Measurements from ENCODE around the gene DCUN1D2. TPM values are rescaled to one million over a fixed set of nuclear protein-coding genes. Genes with fewer than 3 reads are reported as not detected.

The DCUN1D2 gene
- 10 to 100 TPM; 15.8 to 22.4 (median 16.4) TPM for total RNA-seq

GRCh38 chr13:113490496-113491417, at the start of gene DCUN1D2:
DCUN1D2 (minus strand) TSS chr13:113490711; CDS start chr13:113490669, 42 bp downstream.
- peaks cover 7 to 12% of the 10 kb centered on the region in 2 donors for H3K4me1 ChIP-seq
- H3K27me3 ChIP-seq: no peaks in the 10 kb centered on the region
- peak; percentile 47 for TF ChIP-seq POLR2A (IDR thresholded peaks at IDR 0.05)
- TF ChIP-seq POLR2AphosphoS5 (IDR thresholded peaks at IDR 0.05): peak in 2 of 3 donors; percentile 22 to 70
- no peak for TF ChIP-seq CTCF (IDR thresholded peaks at IDR 0.05)
- H3K4me3 ChIP-seq: peak within 1 kb of the TSS; percentile 74 to 93 (median 91)
- peak within 1 kb of the TSS; percentile 85 to 87 for H3K27ac ChIP-seq
- intact Hi-C loops (cut with DNase I; ENCODE audit: low total_unique reads): no loop called here
- no peaks in the 10 kb centered on the region for H3K9me3 ChIP-seq
- DNase-seq (ENCODE audit: low spot score in 2 of 2): peak; percentile 88 to 90
- H3K36me3 ChIP-seq: no peaks in the 10 kb centered on the region

- TF ChIP-seq CTCF (IDR thresholded peaks at IDR 0.05) (no peak), POLR2A (IDR thresholded peaks at IDR 0.05) (no peak), POLR2AphosphoS5 (IDR thresholded peaks at IDR 0.05) (no peak)
- H3K4me1 ChIP-seq: no peaks in the 10 kb centered on the region
- no peaks in the 10 kb centered on the region for H3K27me3 ChIP-seq
- no peaks in the 10 kb centered on the region for H3K9me3 ChIP-seq
- peak in 1 of 2 donors; percentile 22 for DNase-seq (ENCODE audit: low spot score in 2 of 2)
- no peaks in the 10 kb centered on the region for H3K36me3 ChIP-seq
- H3K27ac ChIP-seq: no peak overlapping the region
- intact Hi-C loops (cut with DNase I; ENCODE audit: low total_unique reads): no loop called here
- H3K4me3 ChIP-seq: no peak overlapping the region
These were observed 49.3 kb upstream of the DCUN1D2 start for GRCh38 chr13:113539822-113540221.

- no peaks in the 10 kb centered on the region for H3K27me3 ChIP-seq
- peak in 1 of 2 donors; percentile 15 for DNase-seq (ENCODE audit: low spot score in 2 of 2)
- intact Hi-C loops (cut with DNase I; ENCODE audit: low total_unique reads): no loop called here
- TF ChIP-seq POLR2A (IDR thresholded peaks at IDR 0.05) (no peak), CTCF (IDR thresholded peaks at IDR 0.05) (no peak), POLR2AphosphoS5 (IDR thresholded peaks at IDR 0.05) (no peak)
- H3K9me3 ChIP-seq: no peaks in the 10 kb centered on the region
- H3K27ac ChIP-seq: no peak overlapping the region
- no peaks in the 10 kb centered on the region for H3K4me1 ChIP-seq
- H3K4me3 ChIP-seq: no peak overlapping the region
- no peaks in the 10 kb centered on the region for H3K36me3 ChIP-seq
These were observed 48.7 kb upstream of the DCUN1D2 start for GRCh38 chr13:113539176-113539575.

- no peaks in the 10 kb centered on the region for H3K36me3 ChIP-seq
- no peaks in the 10 kb centered on the region for H3K27me3 ChIP-seq
These were observed 48.2 kb upstream of the DCUN1D2 start for GRCh38 chr13:113538689-113539058.

More at GRCh38 chr13:113538689-113539058, 48.2 kb upstream of the DCUN1D2 start:
- Histone ChIP-seq H3K4me3 (no peak overlapping the region), H3K9me3 (no peaks in the 10 kb centered on the region), H3K27ac (no peak overlapping the region), H3K4me1 (no peaks in the 10 kb centered on the region)
- intact Hi-C loops (cut with DNase I; ENCODE audit: low total_unique reads): no loop called here
- TF ChIP-seq POLR2AphosphoS5 (IDR thresholded peaks at IDR 0.05): no peak
- TF ChIP-seq POLR2A (IDR thresholded peaks at IDR 0.05): no peak
- TF ChIP-seq CTCF (IDR thresholded peaks at IDR 0.05): no peak
- DNase-seq (ENCODE audit: low spot score in 2 of 2): peak in 1 of 2 donors; percentile 12

Data from breast epithelium (tissue), 4 donors.